ENCODE results near the gene C19orf44.
A peak's percentile ranks its signal among the peaks of the same experiment; 100 is the strongest.
"Not testable (repeated sequence)": the region's sequence is repeated elsewhere in the genome, so short reads cannot be mapped to it uniquely, and the experiment has no call there.

Gene C19orf44

DNA sequence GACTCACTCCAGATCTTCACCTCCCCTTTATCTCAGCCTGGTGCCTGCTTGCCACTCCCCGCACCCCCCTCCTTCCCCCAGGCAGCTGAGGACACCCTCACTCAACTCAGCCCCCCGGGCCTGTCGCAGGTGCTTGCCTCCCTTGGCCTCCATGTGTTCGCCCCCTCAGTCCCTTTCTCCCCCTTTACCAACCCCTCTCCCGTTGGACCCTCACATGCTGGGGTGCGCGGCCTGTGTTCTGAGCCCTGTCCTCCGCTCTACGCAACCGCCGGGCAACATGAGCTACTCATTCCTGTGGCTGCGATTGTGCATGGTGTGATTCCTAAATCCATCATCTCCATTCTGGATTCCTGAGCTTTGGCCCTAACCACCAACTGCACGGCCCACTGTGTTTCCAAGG lies 40.9 kb downstream of the C19orf44 start:
- DNase-seq (ENCODE audit: low read depth): no peak

DNA sequence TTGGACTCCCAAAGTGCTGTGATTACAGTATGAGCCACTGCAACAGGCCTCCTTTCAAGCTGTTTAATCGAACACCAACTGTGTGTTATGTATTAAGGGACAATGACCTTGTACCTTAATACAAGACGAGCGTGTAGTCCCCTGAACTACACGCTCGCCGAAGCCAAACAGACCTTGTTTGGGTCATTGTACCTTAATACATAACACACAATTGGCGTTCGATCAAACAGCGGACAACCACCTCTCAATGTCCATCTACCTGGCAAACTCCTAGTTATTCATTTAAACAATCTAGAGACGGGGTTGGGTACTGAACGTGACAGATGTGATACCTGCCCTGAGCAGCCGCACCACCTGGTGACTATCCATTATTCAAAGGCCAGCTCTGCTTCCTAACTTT lies 44.8 kb downstream of the C19orf44 start:
- no peak for DNase-seq (ENCODE audit: low read depth)

DNA sequence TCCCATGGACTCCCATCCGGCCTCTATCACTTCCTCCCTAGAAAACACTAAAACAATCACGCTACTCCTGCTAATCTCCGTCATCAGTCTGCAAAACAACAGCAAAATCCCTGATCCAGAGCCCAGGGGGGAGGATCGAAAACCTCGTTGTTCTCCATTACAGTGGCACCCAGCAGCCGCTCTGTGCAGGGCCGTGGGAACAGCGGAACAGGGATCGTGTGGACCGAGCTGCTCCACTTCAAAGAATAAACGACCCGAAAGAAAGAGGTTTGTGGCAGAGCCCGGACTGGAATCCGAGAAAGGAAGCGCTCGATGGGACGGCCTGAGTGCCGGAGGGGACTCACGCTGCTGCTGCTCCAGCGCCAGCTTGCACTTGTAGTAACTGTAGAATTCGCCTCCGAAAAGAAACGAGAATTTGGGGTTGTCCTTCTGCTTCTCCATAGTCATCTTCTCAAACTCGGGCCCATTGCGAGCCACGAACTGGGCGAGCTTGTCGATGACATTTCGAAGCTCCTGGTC lies 45.4 kb downstream of the C19orf44 start:
- DNase-seq (ENCODE audit: low read depth): no peak

DNA sequence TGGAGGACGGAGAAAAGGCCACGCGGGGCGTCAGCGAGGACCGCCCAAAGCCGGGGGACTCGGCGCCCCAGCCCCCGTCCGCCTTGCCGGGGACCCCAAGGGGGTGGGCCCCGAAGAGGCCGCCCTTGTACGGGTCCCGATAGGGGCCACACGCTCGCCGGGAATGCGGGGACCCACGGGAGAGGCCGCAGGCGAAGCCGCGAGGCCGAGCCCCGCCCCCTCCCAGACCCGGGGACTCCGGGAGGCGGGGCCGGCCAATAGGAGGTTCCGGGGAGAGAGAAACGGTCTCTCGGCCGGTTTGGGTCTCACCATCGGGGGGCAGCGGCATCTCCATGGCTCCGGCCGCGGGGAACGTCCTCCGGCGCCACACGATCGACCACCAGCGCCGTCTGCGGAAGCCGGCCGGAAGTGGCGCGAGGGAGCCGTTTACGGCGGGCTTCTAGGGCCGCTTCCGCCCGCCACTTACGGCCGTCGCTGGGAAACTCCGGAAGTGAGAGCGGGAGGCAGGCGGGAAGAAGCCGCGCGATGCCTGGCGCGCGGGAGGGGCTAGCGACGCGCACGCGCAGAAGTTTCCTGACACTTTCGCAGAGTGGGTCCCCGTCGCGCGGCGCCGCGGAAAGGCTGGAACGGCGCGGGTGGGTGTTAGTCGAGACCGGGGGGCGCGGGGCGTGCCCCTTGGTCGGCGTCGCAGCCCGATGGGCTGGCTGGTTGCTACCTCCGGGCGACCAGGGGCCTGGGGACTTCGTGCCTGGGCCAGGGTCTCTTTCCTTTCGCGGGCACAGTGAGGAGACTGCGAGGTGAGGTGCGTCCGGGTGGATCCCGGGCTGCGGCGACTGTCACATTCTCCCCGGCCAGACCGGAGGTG lies 46.1 kb downstream of the C19orf44 start, which contains the start of gene CHERP:
Gene CHERP (minus strand): TSS at position 393 of the 865 bp plus-strand sequence. CDS start 59 bp downstream, at position 334.
- DNase-seq (ENCODE audit: low read depth): peak; percentile 80

DNA sequence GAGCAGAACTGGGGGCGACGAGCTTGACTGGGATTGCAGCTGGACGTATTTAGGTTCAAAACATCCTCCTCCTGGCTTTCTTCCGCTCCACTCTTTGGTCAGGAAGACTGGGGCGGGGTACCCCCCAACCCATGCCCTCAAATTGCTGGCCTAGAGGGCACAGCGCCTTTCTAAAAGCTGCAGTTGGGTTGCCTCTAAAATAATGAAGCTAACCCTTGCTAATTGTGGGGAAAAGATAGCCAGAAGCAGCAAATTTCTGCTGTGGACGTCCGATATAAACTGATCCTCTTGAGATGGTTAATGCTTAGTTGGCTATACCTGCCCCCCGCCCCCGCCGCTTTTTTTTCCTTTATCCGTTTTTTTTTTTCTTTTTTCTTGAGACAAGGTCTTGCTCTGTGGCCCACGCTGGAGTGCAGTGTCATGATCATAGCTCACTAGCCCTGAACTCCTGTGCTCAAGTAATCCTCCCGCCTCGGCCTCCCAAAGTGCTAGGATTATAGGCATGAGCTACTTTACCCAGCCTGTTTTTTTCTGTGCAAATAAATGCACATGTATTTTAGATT lies 46.8 kb downstream of the C19orf44 start:
- DNase-seq (ENCODE audit: low read depth): no peak

DNA sequence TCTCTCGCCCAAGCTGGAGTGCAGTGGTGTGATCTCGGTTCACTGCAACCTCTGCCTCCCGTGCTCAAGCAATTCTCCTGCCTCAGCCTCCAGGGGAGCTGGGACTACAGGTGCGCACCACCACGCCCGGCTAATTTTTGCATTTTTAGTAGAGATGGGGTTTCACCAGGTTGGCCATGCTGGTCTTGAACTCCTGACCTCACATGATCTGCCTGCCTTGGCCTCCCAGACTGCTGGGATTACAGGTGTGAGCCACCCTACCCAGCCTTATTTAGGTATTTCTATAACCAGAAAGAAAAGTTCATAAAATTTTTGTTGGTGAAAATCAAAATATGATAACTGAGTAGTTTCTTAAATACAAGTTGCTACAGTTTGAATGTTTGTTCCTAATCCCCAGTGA lies 47.5 kb downstream of the C19orf44 start:
- DNase-seq (ENCODE audit: low read depth): not testable (repeated sequence)

GRCh38 chr19:16544473-16545231 lies 48.5 kb downstream of the C19orf44 start:
- DNase-seq (ENCODE audit: low read depth): no peak

GRCh38 chr19:16548956-16549355 lies 52.8 kb downstream of the C19orf44 start:
- DNase-seq (ENCODE audit: low read depth): no peak

DNA sequence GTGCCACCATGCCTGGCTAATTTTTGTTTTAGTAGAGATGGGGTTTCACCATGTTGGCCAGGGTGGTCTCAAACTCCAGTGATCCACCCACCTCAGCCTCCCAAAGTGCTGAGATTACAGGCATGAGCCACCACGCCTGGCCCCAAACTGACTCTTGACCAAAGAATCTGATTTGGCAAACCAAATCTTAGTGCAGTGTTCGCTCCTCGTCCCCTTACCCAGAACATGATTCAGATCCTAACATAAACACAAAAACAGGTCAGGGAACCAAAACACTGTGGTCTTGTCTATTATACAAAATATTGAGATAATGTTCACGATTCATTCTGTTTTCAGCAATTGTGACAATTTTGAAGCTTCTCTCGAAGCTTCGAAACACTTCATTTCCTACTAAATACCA lies 55.7 kb downstream of the C19orf44 start:
- not testable (repeated sequence) for DNase-seq (ENCODE audit: low read depth)

- DNase-seq (ENCODE audit: low read depth): no peak
Observed at GRCh38 chr19:16554776-16555175, 58.6 kb downstream of the C19orf44 start.

- DNase-seq (ENCODE audit: low read depth): no peak
Observed at GRCh38 chr19:16559780-16560276, 63.6 kb downstream of the C19orf44 start.

DNA sequence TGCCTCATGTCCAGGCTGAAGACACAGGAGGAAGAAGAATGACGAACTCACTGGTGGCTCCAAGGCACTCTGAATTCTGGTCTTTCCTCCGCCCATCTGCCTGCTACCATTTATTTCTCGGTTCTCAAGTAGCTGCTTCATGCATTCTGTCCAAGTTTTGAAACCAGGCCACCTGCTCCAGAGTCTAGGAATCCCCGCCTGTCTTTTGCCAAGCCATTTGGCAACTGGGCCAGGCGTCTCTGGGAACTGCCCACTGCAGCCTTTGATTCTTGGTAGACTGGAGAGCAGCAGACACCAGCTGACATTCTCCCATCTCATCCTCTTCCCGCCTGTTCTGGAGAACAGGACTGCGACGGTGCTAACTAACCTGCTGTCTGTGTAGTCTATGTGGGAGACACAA lies 65.2 kb downstream of the C19orf44 start:
- DNase-seq (ENCODE audit: low read depth): no peak

DNA sequence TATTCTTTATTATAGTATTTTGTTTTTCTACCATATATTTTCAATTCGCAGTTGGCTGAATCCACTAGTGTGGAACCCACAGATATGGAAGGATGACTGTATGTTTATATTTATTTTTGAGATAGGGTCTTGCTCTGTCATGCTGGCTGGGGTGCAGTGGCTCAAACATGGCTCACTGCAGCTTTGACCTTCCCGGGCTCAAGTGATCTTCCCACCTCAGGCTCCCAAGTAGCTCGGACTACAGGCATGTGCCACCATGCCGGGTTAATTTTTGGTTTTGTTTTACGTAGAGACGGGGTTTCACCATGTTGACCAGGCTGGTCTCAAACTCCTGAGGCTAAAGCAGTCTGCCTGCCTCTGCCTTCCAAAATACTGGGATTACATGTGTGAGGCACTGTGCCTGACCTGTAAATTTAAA lies 66.4 kb downstream of the C19orf44 start:
- no peak for DNase-seq (ENCODE audit: low read depth)

DNA sequence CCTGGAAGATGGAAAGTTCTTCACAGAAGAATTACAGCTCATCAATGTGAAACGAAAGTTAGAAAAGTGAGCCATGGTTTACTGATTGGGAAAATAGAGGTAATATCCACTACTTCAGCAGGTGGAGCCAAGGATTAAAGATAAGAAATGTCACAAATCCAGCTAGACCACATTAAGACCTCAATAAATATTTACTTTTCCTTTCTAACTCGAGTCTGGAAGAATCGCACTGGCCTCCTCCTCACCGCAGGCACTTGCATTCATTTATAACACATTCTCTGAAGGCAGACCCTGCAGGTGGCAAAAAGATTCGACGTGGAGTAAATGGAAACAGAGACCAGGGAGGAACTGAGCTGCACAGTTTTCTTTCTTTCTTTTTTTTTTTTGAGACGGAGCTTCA lies 68.6 kb downstream of the C19orf44 start:
- DNase-seq (ENCODE audit: low read depth): no peak

DNA sequence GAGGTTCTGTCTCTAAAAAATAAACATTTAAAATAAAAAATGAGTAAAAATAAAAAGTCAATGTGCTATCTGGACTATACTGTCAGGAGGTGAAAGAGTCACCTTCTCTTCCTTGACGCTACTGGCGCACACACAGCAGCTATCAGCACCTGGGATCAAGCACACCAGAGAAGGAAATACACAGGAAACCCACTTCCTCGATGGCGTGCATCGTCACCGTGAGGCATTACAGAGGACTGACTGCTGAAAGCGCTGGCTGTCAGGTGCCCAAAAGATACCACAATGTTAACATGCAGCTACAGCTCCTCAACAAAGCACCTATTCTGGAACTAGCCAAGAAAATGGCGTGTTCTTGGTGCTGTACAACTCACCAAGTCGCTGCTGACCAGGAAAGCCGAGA lies 70.0 kb downstream of the C19orf44 start:
- DNase-seq (ENCODE audit: low read depth): no peak

GRCh38 chr19:16566702-16567101 lies 70.5 kb downstream of the C19orf44 start:
- DNase-seq (ENCODE audit: low read depth): no peak

DNA sequence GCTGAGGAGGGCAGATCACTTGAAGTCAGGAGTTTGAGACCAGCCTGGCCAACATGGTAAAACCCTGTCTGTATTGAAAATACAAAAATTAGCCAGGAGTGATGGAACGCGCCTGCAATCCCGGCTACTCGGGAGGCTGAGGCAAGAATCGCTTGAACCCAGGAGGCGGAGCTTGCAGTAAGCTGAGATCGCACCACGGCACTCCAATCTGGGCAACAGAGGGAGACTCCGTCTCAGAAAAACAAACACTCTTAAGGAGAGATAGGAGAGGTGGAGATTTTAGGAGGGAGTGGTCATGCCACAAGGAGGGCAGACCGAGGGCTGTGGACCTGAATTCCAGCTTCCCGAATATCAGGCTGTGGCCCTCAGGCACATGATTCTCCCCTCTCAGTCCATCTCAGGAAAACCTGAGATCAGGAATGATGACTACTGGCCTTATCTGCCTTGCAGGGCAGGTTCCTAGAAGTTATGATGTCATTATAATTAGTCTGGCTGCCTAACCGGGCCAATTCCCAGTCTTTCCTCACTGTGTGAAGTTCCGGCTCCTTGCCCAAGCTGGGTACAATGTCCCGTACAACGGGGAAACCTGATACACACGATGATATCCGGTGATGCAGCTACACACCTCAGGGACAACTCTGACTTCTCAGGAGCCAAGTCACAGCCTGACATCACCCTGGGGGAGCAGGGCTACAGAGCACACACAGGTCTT lies 73.6 kb downstream of the C19orf44 start:
- DNase-seq (ENCODE audit: low read depth): no peak
